HG02870 (cell line): Measurements from ENCODE around the gene CCDC34.
"Not testable (repeated sequence)": the region's sequence is repeated elsewhere in the genome, so short reads cannot be mapped to it uniquely, and the experiment has no call there.

Experiments
- ATAC-seq: cut with Tn5 transposase; IDR thresholded peaks from one replicate; pipeline ENCODE4 v1.9.1; 2021; ENCODE audit warnings: mild to moderate bottlenecking, moderate library complexity; ENCODE audit not compliant: unreplicated experiment

The CCDC34 gene

GRCh38 chr11:27363576-27364117, 632 bp upstream of the CCDC34 start:
- ATAC-seq, result peak; percentile 0

DNA sequence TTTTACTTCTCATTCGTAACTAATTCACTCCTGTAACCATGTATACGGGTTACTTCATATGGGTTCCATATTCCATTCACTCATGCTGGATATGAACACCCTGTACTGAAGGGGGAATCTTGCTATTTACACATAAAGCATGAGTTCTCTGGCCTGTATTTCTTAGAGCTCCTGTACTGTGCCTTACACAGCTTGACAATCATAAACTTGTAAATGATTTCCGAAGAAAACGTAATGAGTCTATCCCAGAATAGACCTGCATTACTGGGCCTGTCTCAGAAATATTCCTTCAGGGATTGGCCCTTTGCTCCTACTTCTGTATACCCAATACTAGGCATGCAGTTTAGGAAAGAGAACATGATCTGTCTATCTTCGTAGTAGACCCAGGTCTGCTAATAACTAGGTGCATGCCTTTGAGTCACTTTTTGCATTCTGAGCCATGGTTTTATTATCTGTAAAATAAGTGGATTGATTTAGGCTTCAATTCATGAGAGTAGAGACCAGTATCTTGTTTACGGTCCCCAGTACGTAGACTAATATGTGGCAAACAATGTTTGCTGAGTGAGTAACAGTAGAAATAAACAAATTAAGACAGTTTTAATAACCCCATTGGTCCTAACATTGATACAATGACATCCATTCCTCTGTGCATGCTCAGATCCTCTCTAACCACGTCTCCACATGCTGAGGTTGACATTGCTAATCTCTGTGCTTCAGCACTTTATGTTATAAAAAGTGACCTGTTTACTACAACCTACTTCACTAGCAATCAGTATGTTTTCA, 1.2 kb downstream of the CCDC34 start:
- no peak for ATAC-seq

DNA sequence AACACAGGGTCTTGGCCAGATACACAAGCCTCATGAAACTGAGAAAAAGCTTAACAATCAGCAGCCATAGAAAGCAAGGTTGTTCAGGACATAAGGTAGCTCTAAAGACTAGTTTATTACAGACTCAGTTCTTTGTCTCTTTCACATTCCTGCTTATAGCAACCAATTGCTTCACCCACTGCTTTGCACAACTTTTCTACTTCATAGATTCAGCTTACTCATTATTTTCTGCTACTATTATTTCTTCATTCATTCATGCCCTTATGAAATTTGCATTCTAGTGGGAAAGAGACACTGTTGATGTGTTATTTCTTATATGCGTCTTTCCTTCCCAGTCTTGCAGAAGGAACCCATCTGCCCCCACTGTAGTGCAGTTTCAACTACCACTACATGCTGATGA, 4.7 kb downstream of the CCDC34 start:
- no peak for ATAC-seq

- no peak for ATAC-seq
Measured at GRCh38 chr11:27357250-27357649, 5.8 kb downstream of the CCDC34 start.

GRCh38 chr11:27356624-27357222, 6.3 kb downstream of the CCDC34 start:
- ATAC-seq, result no peak

GRCh38 chr11:27355575-27356104, 7.4 kb downstream of the CCDC34 start:
- no peak for ATAC-seq

GRCh38 chr11:27354359-27354965, 8.6 kb downstream of the CCDC34 start:
- ATAC-seq, result peak; percentile 17

- peak; percentile 55 for ATAC-seq
Measured at GRCh38 chr11:27353593-27354358, 9.2 kb downstream of the CCDC34 start.

DNA sequence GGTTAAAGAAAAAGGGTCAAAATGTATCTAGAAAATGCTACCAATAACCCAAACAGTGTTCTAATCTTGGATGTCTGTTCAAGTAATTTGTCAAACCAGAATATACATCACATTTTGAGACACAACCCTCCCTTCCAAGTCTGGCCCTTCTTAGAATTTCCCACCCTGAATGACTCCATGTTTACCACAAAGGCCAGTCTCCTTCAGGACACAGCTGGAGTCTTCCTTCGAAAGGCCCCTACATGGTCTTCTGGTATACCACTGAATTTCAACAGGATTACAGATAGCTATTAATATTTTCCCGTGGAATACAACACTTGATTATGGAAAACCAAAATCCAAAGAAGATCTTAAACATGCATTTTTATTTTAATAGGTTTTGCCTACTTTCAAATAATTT, 10.2 kb downstream of the CCDC34 start:
- no peak for ATAC-seq

GRCh38 chr11:27350511-27350910, 12.5 kb downstream of the CCDC34 start:
- ATAC-seq, result no peak

DNA sequence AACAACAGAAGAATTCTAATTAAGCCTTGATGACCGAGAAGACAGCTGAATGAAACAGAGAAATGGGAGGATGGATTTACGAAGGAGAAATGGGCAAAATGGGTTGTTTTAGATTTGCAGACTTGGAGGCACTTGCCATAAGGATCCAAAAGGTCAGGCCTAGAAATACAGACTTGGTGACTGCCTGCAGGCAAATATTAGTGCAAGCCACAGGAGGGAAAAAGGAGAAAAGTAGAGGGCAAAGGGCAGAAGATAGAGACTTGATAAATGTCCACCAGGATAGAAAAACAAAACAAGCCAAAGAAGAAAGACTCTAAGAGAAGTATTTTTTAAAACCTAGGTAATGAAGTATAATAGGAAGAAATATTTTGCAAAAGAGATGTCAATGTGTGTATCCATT, 13.1 kb downstream of the CCDC34 start:
- ATAC-seq, result no peak

DNA sequence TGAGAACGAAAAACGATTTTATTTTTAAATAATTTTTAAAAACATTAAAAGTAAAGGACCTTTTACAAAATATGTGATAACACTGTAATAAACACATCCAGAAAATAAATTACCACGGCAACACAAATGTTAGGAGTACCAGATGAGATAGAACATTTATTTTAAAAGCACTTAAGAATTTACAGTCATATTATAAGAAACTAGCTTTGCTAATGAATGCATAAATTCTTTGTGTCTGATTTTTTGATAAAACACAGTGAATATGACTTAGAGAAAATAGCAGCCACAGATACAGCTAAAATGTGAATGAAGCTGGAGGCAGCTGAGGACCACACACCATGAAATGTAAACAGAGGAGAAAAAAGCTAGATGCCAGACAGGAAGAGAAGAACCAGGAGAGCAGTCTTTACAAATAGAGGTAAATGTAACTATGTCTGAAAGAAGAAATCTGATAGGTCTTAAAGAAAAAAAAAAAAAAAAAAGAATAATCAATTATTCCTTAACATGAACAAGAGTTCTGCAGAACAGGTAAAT, 14.6 kb downstream of the CCDC34 start:
- no peak for ATAC-seq

DNA sequence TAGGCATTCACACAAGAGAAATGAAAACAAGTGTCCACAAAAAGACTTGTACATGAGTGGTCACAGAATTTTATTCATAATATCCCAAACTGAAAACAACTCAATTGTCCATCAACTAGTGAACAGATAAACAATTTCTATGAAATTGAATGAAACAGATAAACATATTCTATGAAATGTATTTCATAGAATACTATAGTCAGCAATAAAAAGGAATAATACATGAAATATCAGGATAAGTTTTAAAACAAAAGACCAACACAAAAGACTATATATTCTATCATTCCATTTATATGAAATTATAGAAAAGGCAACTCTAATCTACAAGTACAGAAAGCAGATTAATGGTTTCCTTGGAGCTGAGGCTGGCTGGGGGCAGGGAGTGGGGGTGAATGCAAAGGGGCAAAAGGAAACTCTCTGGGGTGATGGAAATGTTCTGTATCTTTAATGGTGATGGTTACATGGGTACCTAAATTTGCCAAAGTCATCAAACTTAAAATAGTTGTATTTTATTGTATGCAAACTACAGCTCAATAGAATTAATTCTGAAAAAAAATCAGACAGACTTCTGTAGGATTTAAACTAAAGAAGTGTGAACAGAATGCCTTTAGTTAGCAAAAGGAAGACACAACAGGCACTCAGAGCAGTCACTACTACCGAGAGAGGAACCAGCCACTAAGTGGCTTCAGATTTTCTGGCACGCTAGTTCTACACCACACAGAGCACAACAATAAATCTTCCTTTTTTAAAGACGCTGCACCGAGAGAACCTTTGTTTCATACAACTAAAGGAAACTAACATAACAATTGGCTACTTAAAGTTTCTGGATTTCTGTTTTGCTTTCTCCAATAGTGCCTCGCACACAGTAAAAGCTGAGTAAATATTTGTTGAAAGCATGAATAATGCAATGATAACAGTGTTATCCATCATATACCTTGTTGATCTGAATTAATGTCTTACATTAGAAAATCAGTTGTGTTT, 15.4 kb downstream of the CCDC34 start:
- ATAC-seq, result no peak

GRCh38 chr11:27339941-27340340, 23.1 kb downstream of the CCDC34 start:
- no peak for ATAC-seq

GRCh38 chr11:27334764-27335163, 28.3 kb downstream of the CCDC34 start:
- not testable (repeated sequence) for ATAC-seq

DNA sequence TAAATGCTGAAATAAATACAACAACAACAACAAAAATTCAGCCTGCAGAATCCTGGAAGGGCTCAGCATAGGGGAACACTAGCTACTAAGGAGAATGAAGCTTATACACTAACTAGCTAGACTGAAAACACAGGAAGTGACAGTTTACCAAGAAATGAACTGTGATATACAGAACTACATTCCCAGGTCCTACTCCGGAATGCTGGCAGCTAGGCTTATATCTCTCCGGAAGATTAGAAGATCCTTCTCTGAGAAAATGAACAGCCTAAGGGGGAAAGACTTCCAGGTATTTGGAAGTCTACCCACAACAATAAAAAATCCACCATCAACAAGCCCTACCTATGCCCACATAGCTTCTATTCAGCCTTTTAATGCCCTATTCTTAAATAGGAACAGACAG, 31.0 kb downstream of the CCDC34 start:
- no peak for ATAC-seq

- no peak for ATAC-seq
Measured at GRCh38 chr11:27330633-27331270, 32.3 kb downstream of the CCDC34 start.

GRCh38 chr11:27329867-27330632, 33.0 kb downstream of the CCDC34 start:
- no peak for ATAC-seq
